Measurements from ENCODE around the gene ADK.

DNA sequence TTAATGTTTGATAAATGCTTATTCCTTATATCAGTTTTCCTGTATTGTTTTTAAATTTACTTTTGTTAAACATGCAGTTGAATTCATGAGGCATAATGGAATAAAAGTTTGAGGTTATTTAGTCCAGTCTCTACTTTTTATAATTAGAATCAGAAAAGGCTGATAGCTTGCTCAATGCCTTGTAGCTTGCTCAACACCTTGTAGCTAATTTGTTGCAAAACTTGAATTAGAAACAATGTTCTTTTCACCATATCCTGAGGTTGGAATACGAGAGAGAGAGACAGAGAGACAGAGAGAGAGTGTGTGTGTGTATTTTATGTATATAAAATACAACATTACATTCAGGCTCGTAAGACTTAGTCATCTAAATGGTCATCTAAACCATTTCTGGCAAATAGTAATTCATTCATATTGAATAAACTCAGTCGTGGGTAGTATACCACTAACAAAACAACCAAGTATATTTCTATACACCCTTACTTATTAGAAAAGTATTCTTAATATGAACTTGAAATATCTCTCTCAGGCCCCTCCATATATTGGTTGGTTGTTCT lies 243.5 kb downstream of the ADK start:
- TF ChIP-seq HMG20A (CRISPR knock-in tag; IDR thresholded peaks at IDR 0.05; ENCODE audit: borderline replicate concordance) (no peak), GABPA (IDR thresholded peaks at IDR 0.05; ENCODE audit: low read depth, low read length) (no peak), GABPA (CRISPR knock-in tag; IDR thresholded peaks at IDR 0.05; ENCODE audit: low read depth) (no peak), YY1 (IDR thresholded peaks at IDR 0.05; ENCODE audit: insufficient read depth, insufficient replicate concordance, low read depth, low read length) (no peak), ZNF883 (CRISPR knock-in tag; IDR thresholded peaks at IDR 0.05; ENCODE audit: not compliant biosample characterization) (no peak), ZNF562 (CRISPR knock-in tag; IDR thresholded peaks at IDR 0.05; ENCODE audit: borderline replicate concordance) (no peak), ZFP36 (IDR thresholded peaks at IDR 0.05; ENCODE audit: borderline replicate concordance, low read depth, low read length, partially characterized antibody) (no peak)
- TF ChIP-seq, protein P1, sequence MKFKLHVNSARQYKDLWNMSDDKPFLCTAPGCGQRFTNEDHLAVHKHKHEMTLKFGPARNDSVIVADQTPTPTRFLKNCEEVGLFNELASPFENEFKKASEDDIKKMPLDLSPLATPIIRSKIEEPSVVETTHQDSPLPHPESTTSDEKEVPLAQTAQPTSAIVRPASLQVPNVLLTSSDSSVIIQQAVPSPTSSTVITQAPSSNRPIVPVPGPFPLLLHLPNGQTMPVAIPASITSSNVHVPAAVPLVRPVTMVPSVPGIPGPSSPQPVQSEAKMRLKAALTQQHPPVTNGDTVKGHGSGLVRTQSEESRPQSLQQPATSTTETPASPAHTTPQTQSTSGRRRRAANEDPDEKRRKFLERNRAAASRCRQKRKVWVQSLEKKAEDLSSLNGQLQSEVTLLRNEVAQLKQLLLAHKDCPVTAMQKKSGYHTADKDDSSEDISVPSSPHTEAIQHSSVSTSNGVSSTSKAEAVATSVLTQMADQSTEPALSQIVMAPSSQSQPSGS (CRISPR knock-in tag; IDR thresholded peaks at IDR 0.05), result no peak
- TF ChIP-seq, protein P2, sequence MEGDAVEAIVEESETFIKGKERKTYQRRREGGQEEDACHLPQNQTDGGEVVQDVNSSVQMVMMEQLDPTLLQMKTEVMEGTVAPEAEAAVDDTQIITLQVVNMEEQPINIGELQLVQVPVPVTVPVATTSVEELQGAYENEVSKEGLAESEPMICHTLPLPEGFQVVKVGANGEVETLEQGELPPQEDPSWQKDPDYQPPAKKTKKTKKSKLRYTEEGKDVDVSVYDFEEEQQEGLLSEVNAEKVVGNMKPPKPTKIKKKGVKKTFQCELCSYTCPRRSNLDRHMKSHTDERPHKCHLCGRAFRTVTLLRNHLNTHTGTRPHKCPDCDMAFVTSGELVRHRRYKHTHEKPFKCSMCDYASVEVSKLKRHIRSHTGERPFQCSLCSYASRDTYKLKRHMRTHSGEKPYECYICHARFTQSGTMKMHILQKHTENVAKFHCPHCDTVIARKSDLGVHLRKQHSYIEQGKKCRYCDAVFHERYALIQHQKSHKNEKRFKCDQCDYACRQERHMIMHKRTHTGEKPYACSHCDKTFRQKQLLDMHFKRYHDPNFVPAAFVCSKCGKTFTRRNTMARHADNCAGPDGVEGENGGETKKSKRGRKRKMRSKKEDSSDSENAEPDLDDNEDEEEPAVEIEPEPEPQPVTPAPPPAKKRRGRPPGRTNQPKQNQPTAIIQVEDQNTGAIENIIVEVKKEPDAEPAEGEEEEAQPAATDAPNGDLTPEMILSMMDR (CRISPR knock-in tag; IDR thresholded peaks at IDR 0.05), result no peak
